Epithelial cell of proximal tubule (primary cell): ENCODE data around the gene RBM18. TPM values are rescaled to one million over a fixed set of nuclear protein-coding genes. Genes with fewer than 3 reads are reported as not detected.

Experiments used
- DNase-seq: peaks from one replicate; pipeline ENCODE4 v3.0.0-alpha.2; 2011; ENCODE audit warnings: low read depth
- H3K4me3 ChIP-seq: 2 replicates; pipeline ENCODE4 v1.5.1; 2011; ENCODE audit warnings: low read depth, mild to moderate bottlenecking, low read length
- CTCF ChIP-seq: conservative IDR thresholded peaks from 2 replicates; pipeline ENCODE4 v1.5.1; 2012; ENCODE audit warnings: low read depth, mild to moderate bottlenecking, low read length
- total RNA-seq: library from RNA; depleted of rRNA; stranded (reverse); fragments of >200 nt; gene quantifications from 2 replicates; pipeline ENCODE4 v1.2.3, GENCODE V29; 2015

The RBM18 gene
- total RNA-seq, 1 donor from 2014 or later: 13.9 TPM

- no peak for DNase-seq
- peak within 1 kb of the TSS; percentile 6 for H3K4me3 ChIP-seq
- TF ChIP-seq CTCF: no peak
Observed at GRCh38 chr9:122228568-122229484, 35.8 kb downstream of the RBM18 start, which contains the start of gene LHX6. Gene LHX6, minus strand, starts transcription at chr9:122228957. Its CDS starts 217 bp downstream, at chr9:122228740.

GRCh38 chr9:122228191-122228567 lies 36.5 kb downstream of the RBM18 start:
- DNase-seq: no peak
- peak overlapping the region; percentile 6 for H3K4me3 ChIP-seq
- no peak for TF ChIP-seq CTCF

- DNase-seq: no peak
- TF ChIP-seq CTCF: no peak
- H3K4me3 ChIP-seq: no peak overlapping the region
Observed at GRCh38 chr9:122227575-122227900, 37.1 kb downstream of the RBM18 start.

- TF ChIP-seq CTCF: no peak
- DNase-seq: no peak
- H3K4me3 ChIP-seq: no peak overlapping the region
Observed at GRCh38 chr9:122226758-122227574, 37.7 kb downstream of the RBM18 start.

GRCh38 chr9:122226142-122226757 lies 38.4 kb downstream of the RBM18 start:
- TF ChIP-seq CTCF: no peak
- H3K4me3 ChIP-seq: peak overlapping the region; percentile 6
- DNase-seq: no peak

- no peak for TF ChIP-seq CTCF
- H3K4me3 ChIP-seq: peak overlapping the region; percentile 6
- DNase-seq: no peak
Observed at GRCh38 chr9:122225312-122226141, 39.1 kb downstream of the RBM18 start.
